Lower leg skin (tissue), 3 donors: ENCODE data around the gene ISM2.

Source experiments
- POLR2A ChIP-seq, 2 donors: fragments of 450-650 bp; IDR thresholded peaks; one replicate each; pipeline ENCODE4 v1.6.1; 2016 to 2017; ENCODE audit warnings: antibody characterized with exemption in 2 of 2, mild to moderate bottlenecking in 1 of 2, moderate library complexity in 1 of 2
- TF ChIP-seq, protein P1 (sequence below), 3 donors: fragments of 450-650 bp; IDR thresholded peaks; one replicate each; pipeline ENCODE4 v1.5.1; 2016; ENCODE audit warnings: antibody characterized with exemption in 3 of 3, mild to moderate bottlenecking in 3 of 3, moderate library complexity in 2 of 3

DNA sequence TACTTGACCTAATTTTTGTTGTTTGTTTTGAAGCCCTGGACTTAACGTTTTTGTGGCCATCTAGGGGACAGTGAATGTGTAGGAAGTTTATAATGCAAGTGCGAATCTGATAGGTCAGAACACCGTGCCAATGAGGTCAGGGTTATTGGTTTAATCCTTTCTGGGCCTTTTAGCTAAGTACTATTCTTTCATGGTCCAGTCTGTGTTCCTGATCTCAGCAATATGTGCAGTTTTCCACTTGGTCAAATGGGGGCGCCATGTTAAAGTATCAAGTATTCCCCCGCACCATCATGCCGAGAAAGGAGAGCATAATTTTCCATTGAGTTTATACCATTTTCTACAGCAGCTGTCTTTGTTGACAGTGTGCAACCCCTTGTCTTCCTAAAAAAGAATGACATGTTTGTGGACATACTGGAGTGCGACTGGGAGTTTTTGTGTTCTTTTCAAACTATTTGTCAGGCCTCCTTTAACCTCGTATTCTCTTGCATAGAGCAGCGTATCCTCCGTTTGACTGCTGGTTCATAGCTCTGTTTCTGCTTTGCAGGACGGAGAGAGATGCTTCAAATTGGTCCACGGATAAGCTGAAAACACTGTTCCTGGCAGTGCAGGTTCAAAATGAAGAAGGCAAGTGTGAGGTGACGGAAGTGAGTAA, 39.4 kb downstream of the ISM2 start:
- TF ChIP-seq, protein P1, sequence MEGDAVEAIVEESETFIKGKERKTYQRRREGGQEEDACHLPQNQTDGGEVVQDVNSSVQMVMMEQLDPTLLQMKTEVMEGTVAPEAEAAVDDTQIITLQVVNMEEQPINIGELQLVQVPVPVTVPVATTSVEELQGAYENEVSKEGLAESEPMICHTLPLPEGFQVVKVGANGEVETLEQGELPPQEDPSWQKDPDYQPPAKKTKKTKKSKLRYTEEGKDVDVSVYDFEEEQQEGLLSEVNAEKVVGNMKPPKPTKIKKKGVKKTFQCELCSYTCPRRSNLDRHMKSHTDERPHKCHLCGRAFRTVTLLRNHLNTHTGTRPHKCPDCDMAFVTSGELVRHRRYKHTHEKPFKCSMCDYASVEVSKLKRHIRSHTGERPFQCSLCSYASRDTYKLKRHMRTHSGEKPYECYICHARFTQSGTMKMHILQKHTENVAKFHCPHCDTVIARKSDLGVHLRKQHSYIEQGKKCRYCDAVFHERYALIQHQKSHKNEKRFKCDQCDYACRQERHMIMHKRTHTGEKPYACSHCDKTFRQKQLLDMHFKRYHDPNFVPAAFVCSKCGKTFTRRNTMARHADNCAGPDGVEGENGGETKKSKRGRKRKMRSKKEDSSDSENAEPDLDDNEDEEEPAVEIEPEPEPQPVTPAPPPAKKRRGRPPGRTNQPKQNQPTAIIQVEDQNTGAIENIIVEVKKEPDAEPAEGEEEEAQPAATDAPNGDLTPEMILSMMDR (IDR thresholded peaks at IDR 0.05) = no peak
- no peak for TF ChIP-seq POLR2A (IDR thresholded peaks at IDR 0.05)
